H1 (cell line): Measurements from ENCODE around the gene GUCY1B1. TPM values are rescaled to one million over a fixed set of nuclear protein-coding genes. Genes with fewer than 3 reads are reported as not detected.

ENCODE experiments used
- CTCF ChIA-PET: fragments of 300-600 bp; sonication (Branson Sonifier 250); formaldehyde crosslinking; loops from one replicate; lab custom pipeline; 2021; ENCODE audit not compliant: partially characterized antibody; lab: Charles Lee
- POLR2A ChIA-PET: fragments of 300-600 bp; sonication (Branson Sonifier 250); formaldehyde crosslinking; loops from one replicate; lab custom pipeline; 2021; ENCODE audit warnings: inconsistent platforms; ENCODE audit not compliant: partially characterized antibody; lab: Charles Lee
- DNase-seq, 2 experiments: peaks; one replicate each; pipeline versions ENCODE4 v3.0.0 to v3.0.0-alpha.2; 2010 to 2022; ENCODE audit warnings: low spot score in 2 of 2, low read depth in 1 of 2, mixed read lengths in 1 of 2
- FAIRE-seq: peaks from 2 replicates; lab custom pipeline; 2011; peaks lifted over from hg19 to GRCh38; lab: Jason Lieb, UNC
- H2AFZ ChIP-seq: 2 replicates; pipeline ENCODE4 v1.8.1; 2012; ENCODE audit warnings: low read length, inconsistent platforms
- H2AK5ac ChIP-seq: 2 replicates; pipeline ENCODE4 v1.6.1; 2013; ENCODE audit warnings: low read depth, low read length
- H2BK120ac ChIP-seq: replicated peaks from 2 replicates; pipeline ENCODE3; 2013; ENCODE audit warnings: low read depth, low read length, inconsistent platforms
- H2BK12ac ChIP-seq: 2 replicates; pipeline ENCODE4 v1.6.1; 2013; ENCODE audit warnings: low read depth, low read length
- H2BK15ac ChIP-seq: 2 replicates; pipeline ENCODE4 v1.6.1; 2013; ENCODE audit warnings: low read length
- H2BK20ac ChIP-seq: 2 replicates; pipeline ENCODE4 v1.6.1; 2013; ENCODE audit warnings: low read length
- H2BK5ac ChIP-seq: 2 replicates; pipeline ENCODE4 v1.6.1; 2013; ENCODE audit warnings: low read depth, low read length
- H3K14ac ChIP-seq: 2 replicates; pipeline ENCODE4 v1.6.1; 2013; ENCODE audit warnings: inconsistent platforms; ENCODE audit not compliant: insufficient read length
- H3K18ac ChIP-seq: 2 replicates; pipeline ENCODE4 v1.6.1; 2013; ENCODE audit warnings: low read length; ENCODE audit errors: extremely low read depth
- H3K23ac ChIP-seq: 2 replicates; pipeline ENCODE4 v1.6.1; 2013; ENCODE audit warnings: inconsistent platforms; ENCODE audit not compliant: insufficient read length
- H3K23me2 ChIP-seq: 2 replicates; pipeline ENCODE4 v1.6.1; 2013; ENCODE audit warnings: low read depth, low read length
- H3K27ac ChIP-seq: 2 replicates; pipeline ENCODE4 v1.6.1; 2011; ENCODE audit warnings: low read depth, low read length, inconsistent platforms
- H3K27me3 ChIP-seq, 4 experiments: replicated peaks in 1 of 4; 1 replicate in 1 of 4; 2 replicates in 3 of 4; pipeline versions ENCODE4 v1.6.1 to v1.8.1; 2011 to 2013; ENCODE audit warnings: low read length in 3 of 4, mild to moderate bottlenecking in 3 of 4, inconsistent platforms in 2 of 4, mixed read lengths in 2 of 4, moderate library complexity in 1 of 4; ENCODE audit not compliant: control insufficient read depth in 3 of 4, insufficient read depth in 3 of 4; ENCODE audit errors: extremely low read depth in 1 of 4
- H3K36me3 ChIP-seq, 4 experiments: 2 replicates each; pipeline versions ENCODE4 v1.6.1 to v1.8.1; 2011 to 2013; ENCODE audit warnings: mild to moderate bottlenecking in 4 of 4, low read length in 3 of 4, moderate library complexity in 2 of 4, control low read depth in 1 of 4, inconsistent platforms in 1 of 4; ENCODE audit not compliant: insufficient read depth in 4 of 4, control insufficient read depth in 2 of 4
- H3K4ac ChIP-seq: replicated peaks from 2 replicates; pipeline ENCODE3; 2013; ENCODE audit warnings: low read length, low read depth, mixed read lengths, inconsistent platforms; ENCODE audit not compliant: insufficient read length
- H3K4me1 ChIP-seq, 4 experiments: replicated peaks in 1 of 4; 1 replicate in 1 of 4; 2 replicates in 3 of 4; pipeline versions ENCODE4 v1.6.1 to v1.8.1; 2011 to 2013; ENCODE audit warnings: low read length in 3 of 4, inconsistent platforms in 2 of 4, mixed read lengths in 1 of 4; ENCODE audit not compliant: insufficient read depth in 4 of 4, control insufficient read depth in 3 of 4
- H3K4me2 ChIP-seq, 2 experiments: 2 replicates each; pipeline versions ENCODE4 v1.6.1 to v1.8.1; 2011 to 2013; ENCODE audit warnings: low read depth in 2 of 2, low read length in 2 of 2, control low read depth in 1 of 2, inconsistent platforms in 1 of 2, mild to moderate bottlenecking in 1 of 2; ENCODE audit not compliant: insufficient read depth in 1 of 2
- H3K4me3 ChIP-seq, 4 experiments: fragments of 200-600, 300-600 bp in 1 of 4; sonication (generic), shearing (Covaris generic), sonication (Bioruptor Twin) in 1 of 4; 2 replicates each; pipeline versions ENCODE4 v1.5.1 to v1.8.1; 2011 to 2016; ENCODE audit warnings: low read length in 4 of 4, low read depth in 3 of 4, control low read depth in 2 of 4, inconsistent platforms in 2 of 4, mild to moderate bottlenecking in 2 of 4, mixed read lengths in 1 of 4, moderate library complexity in 1 of 4; ENCODE audit not compliant: insufficient read depth in 2 of 4; ENCODE audit errors: extremely low read depth in 1 of 4
- H3K56ac ChIP-seq: replicated peaks from 2 replicates; pipeline ENCODE3; 2013; ENCODE audit warnings: low read depth, mild to moderate bottlenecking, mixed read lengths, low read length, inconsistent platforms; ENCODE audit not compliant: insufficient read length
- H3K79me1 ChIP-seq: 2 replicates; pipeline ENCODE4 v1.6.1; 2013; ENCODE audit warnings: low read depth, low read length, control low read depth
- H3K79me2 ChIP-seq, 2 experiments: 2 replicates each; pipeline versions ENCODE4 v1.6.1 to v1.8.1; 2012 to 2013; ENCODE audit warnings: low read length in 2 of 2, mild to moderate bottlenecking in 2 of 2, inconsistent platforms in 1 of 2; ENCODE audit not compliant: insufficient read depth in 2 of 2, control insufficient read depth in 1 of 2
- H3K9ac ChIP-seq, 4 experiments: replicated peaks in 1 of 4; 1 replicate in 1 of 4; 2 replicates in 3 of 4; pipeline versions ENCODE4 v1.6.1 to v1.8.1; 2011 to 2013; ENCODE audit warnings: low read depth in 3 of 4, low read length in 3 of 4, control low read depth in 2 of 4, mild to moderate bottlenecking in 2 of 4, moderate library complexity in 2 of 4, inconsistent platforms in 1 of 4; ENCODE audit errors: extremely low read depth in 1 of 4
- H3K9me3 ChIP-seq, 2 experiments: 2 replicates each; pipeline versions ENCODE4 v1.6.1 to v1.8.1; 2012 to 2013; ENCODE audit warnings: mild to moderate bottlenecking in 2 of 2, moderate library complexity in 2 of 2, control low read depth in 1 of 2, inconsistent platforms in 1 of 2, low read depth in 1 of 2, low read length in 1 of 2, mixed read lengths in 1 of 2; ENCODE audit not compliant: insufficient read depth in 2 of 2
- H4K20me1 ChIP-seq, 2 experiments: replicated peaks in 1 of 2; 2 replicates each; pipeline versions ENCODE3 to v1.8.1; 2011 to 2013; ENCODE audit warnings: inconsistent platforms in 2 of 2, low read length in 2 of 2, mild to moderate bottlenecking in 1 of 2; ENCODE audit not compliant: insufficient read depth in 2 of 2, control insufficient read depth in 1 of 2
- H4K5ac ChIP-seq: 2 replicates; pipeline ENCODE4 v1.6.1; 2013; ENCODE audit warnings: low read length, low read depth, mixed read lengths, inconsistent platforms; ENCODE audit not compliant: insufficient read length
- H4K8ac ChIP-seq: 2 replicates; pipeline ENCODE4 v1.8.0; 2013; ENCODE audit warnings: mild to moderate bottlenecking, moderate library complexity, low read length, inconsistent platforms; ENCODE audit not compliant: insufficient read depth; ENCODE audit errors: extremely low read depth
- H4K91ac ChIP-seq: replicated peaks from 2 replicates; pipeline ENCODE3; 2013; ENCODE audit warnings: low read length, mixed read lengths, inconsistent platforms; ENCODE audit not compliant: insufficient read length
- ATF2 ChIP-seq: IDR thresholded peaks from 2 replicates; pipeline ENCODE4 v1.6.1; 2012; ENCODE audit warnings: low read length, inconsistent platforms
- EP300 ChIP-seq, 2 experiments: IDR thresholded peaks; 1 replicate in 1 of 2; 2 replicates in 1 of 2; pipeline ENCODE4 v1.6.1; 2011 to 2012; ENCODE audit warnings: low read depth in 2 of 2, low read length in 2 of 2, mild to moderate bottlenecking in 2 of 2, borderline replicate concordance in 1 of 2, inconsistent platforms in 1 of 2, moderate library complexity in 1 of 2
- GABPA ChIP-seq: IDR thresholded peaks from 2 replicates; pipeline ENCODE4 v1.6.1; 2011; ENCODE audit warnings: mild to moderate bottlenecking, low read length, moderate library complexity, borderline replicate concordance; ENCODE audit not compliant: insufficient read depth
- GTF2F1 ChIP-seq: IDR thresholded peaks from 2 replicates; pipeline ENCODE4 v1.6.1; 2012; ENCODE audit warnings: low read depth, low read length, improper control_type of control experiment, borderline replicate concordance
- JUN ChIP-seq: IDR thresholded peaks from 2 replicates; pipeline ENCODE4 v1.6.1; 2011; ENCODE audit warnings: low read depth, mild to moderate bottlenecking, improper control_type of control experiment, low read length
- NRF1 ChIP-seq: IDR thresholded peaks from 2 replicates; pipeline ENCODE4 v1.6.1; 2011; ENCODE audit warnings: mild to moderate bottlenecking, low read depth, low read length, improper control_type of control experiment
- POLR2A ChIP-seq, 2 experiments: IDR thresholded peaks; 1 replicate in 1 of 2; 2 replicates in 1 of 2; pipeline ENCODE4 v1.6.1; 2011; ENCODE audit warnings: low read depth in 2 of 2, low read length in 2 of 2, mild to moderate bottlenecking in 2 of 2; ENCODE audit errors: control extremely low read depth in 1 of 2
- POLR2AphosphoS5 ChIP-seq: IDR thresholded peaks from 2 replicates; pipeline ENCODE4 v1.6.1; 2011; ENCODE audit warnings: low read depth, low read length
- SP2 ChIP-seq: IDR thresholded peaks from 2 replicates; pipeline ENCODE4 v1.6.1; 2012; ENCODE audit warnings: mild to moderate bottlenecking, low read length, inconsistent platforms
- TEAD4 ChIP-seq: IDR thresholded peaks from 2 replicates; pipeline ENCODE4 v1.6.1; 2012; ENCODE audit warnings: low read depth, low read length, inconsistent platforms, mixed read lengths
- polyA plus RNA-seq, 7 experiments: library from polyadenylated mRNA; depleted of rRNA in 3 of 7; stranded (reverse) in 5 of 7; unstranded in 2 of 7; fragments of >200 nt in 5 of 7; fragments of 200-250 nt in 2 of 7; gene quantifications; 1 replicate in 5 of 7; 2 replicates in 1 of 7; 4 replicates in 1 of 7; pipeline versions ENCODE4 v1.2.1 to v1.2.3, GENCODE V29; 2011 to 2013; ENCODE audit warnings: missing spikeins in 2 of 7, mixed read lengths in 2 of 7
- total RNA-seq: library from RNA; stranded (reverse); fragmentation: NEBNext Ultra II Directional; extraction: Animal tissue kit (Norgen Biotek cat#: 25700); gene quantifications from 2 replicates; pipeline ENCODE4 v1.2.1, GENCODE V29; 2021

The GUCY1B1 gene
- total and polyA plus RNA-seq, 2 of the 8 experiments (the other 6 are each of a cell fraction or from before 2014, with no cell fraction given): 1.5 to 2.9 TPM

- Histone ChIP-seq H3K27ac (no peak overlapping the region), H2BK5ac (no peak overlapping the region), H3K4me2 (no peak overlapping the region), H3K9ac (no peak overlapping the region), H2BK12ac (no peak overlapping the region), H4K20me1 (no peaks in the 10 kb centered on the region), H4K91ac (no peak overlapping the region), H4K5ac (no peak overlapping the region), H3K23ac (no peak overlapping the region), H3K79me2 (no peaks in the 10 kb centered on the region), H2BK15ac (no peak overlapping the region), H3K18ac (no peak overlapping the region), H3K23me2 (no peaks in the 10 kb centered on the region), H3K4ac (no peak overlapping the region), H2BK120ac (no peak overlapping the region), H2BK20ac (no peak overlapping the region), H3K9me3 (no peaks in the 10 kb centered on the region), H2AK5ac (no peak overlapping the region), H3K36me3 (no peaks in the 10 kb centered on the region), H3K56ac (no peak overlapping the region), H3K14ac (no peak overlapping the region), H3K27me3 (no peaks in the 10 kb centered on the region), H3K79me1 (no peaks in the 10 kb centered on the region), H4K8ac (no peak overlapping the region), H3K4me3 (no peak overlapping the region), H2AFZ (no peak overlapping the region), H3K4me1 (no peaks in the 10 kb centered on the region)
- CTCF ChIA-PET: interaction anchor here (0.7 kb wide), 1 partner anchor 19 kb away, joined by 3 read pairs; no protein-coding TSS in a partner anchor
- POLR2A ChIA-PET: no interaction called here
- FAIRE-seq: no peak
- TF ChIP-seq EP300 (IDR thresholded peaks at IDR 0.05; ENCODE audit: borderline replicate concordance in 1 of 2, low read depth in 2 of 2, low read length in 2 of 2): no peak
- no peak for TF ChIP-seq POLR2AphosphoS5
- TF ChIP-seq GTF2F1: no peak
- no peak for TF ChIP-seq NRF1
- no peak for TF ChIP-seq ATF2
- TF ChIP-seq GABPA: no peak
- TF ChIP-seq JUN: no peak
- TF ChIP-seq POLR2A (IDR thresholded peaks at IDR 0.05; ENCODE audit: control extremely low read depth in 1 of 2, low read depth in 2 of 2, low read length in 2 of 2): no peak
- no peak for TF ChIP-seq SP2
- no peak for TF ChIP-seq TEAD4
- no peak for DNase-seq
Measured at GRCh38 chr4:155768370-155768769, 9.5 kb downstream of the GUCY1B1 start.
